NCI-H1417 (cell line): ENCODE data around the gene VPS26C.
"Not testable (repeated sequence)": the region's sequence is repeated elsewhere in the genome, so short reads cannot be mapped to it uniquely, and the experiment has no call there.

ENCODE experiments used
- DNase-seq, 3 experiments: peaks; one replicate each; lab custom pipeline; 2025; lab: John Stamatoyannopoulos, UW

The VPS26C gene

DNA sequence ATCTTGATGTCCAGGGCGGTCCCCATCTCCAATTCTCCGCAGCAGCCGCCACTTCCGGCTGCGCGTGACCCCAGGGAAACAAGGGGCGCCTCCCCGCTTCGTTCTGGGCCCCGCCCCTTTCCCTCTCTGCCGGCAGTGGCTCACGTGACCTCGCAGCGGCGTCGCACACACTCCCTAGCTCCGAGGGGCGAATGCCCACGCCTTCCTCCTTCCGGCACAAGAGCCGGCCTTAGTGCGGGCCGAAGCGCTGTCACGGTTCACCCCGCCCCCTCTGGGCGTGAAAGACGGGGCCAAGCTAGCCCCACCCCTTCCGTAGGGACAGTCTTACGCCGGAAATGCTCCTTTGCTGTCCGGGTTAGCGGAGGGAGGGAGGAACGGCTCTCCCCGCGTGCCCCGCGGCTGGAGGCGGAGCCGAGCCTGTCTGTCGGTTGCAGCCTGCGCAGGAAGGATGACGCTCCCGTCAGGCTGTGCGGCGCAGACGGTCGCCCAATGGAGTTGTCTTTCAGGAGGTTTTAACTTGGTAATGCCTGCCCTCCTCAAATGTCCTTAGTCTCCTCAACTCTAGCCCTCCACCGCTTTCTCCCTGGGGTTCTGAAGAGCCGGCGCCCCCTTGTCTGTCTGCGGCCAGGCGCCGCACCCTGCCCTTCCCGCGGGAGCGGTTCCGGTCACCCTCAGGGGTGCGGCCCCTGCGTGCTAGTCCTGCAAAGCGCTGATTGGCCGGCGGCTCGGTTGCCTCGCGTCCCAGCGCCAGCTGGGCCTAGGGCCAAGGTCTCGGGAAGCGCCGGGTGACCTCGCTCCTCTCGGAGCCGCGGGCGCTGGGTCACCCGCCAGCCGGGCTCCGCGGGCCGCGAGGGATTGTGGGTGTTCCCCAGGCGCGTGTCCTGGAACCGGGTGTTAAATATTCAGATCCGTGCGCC, at the start of gene VPS26C:
TSS of gene VPS26C (minus strand) at position 66 of the 917 bp plus-strand sequence. CDS start at position 26, 40 bp downstream.
- DNase-seq = peak; percentile 100

DNA sequence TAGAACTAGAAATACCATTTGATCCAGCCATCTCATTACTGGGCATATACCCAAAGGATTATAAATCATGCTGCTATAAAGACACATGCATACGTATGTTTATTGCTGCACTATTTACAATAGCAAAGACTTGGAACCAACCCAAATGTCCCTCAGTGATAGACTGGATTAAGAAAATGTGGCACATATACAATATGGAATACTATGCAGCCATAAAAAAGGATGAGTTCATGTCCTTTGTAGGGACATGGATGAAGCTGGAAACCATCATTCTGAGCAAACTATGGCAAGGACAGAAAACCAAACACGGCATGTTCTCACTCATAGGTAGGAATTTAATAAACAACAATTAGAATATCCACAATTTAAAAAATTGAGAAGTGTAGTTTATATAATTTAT, 48.9 kb upstream of the VPS26C start:
- not testable (repeated sequence) for DNase-seq

- DNase-seq = no peak
Observed at GRCh38 chr21:37300114-37300751, 33.1 kb upstream of the VPS26C start.

- no peak for DNase-seq
Observed at GRCh38 chr21:37297364-37297763, 30.2 kb upstream of the VPS26C start.

- DNase-seq = no peak
Observed at GRCh38 chr21:37294679-37295078, 27.5 kb upstream of the VPS26C start.

- DNase-seq = no peak
Observed at GRCh38 chr21:37292941-37293340, 25.8 kb upstream of the VPS26C start.

- DNase-seq = no peak
Observed at GRCh38 chr21:37292041-37292440, 24.9 kb upstream of the VPS26C start.

DNA sequence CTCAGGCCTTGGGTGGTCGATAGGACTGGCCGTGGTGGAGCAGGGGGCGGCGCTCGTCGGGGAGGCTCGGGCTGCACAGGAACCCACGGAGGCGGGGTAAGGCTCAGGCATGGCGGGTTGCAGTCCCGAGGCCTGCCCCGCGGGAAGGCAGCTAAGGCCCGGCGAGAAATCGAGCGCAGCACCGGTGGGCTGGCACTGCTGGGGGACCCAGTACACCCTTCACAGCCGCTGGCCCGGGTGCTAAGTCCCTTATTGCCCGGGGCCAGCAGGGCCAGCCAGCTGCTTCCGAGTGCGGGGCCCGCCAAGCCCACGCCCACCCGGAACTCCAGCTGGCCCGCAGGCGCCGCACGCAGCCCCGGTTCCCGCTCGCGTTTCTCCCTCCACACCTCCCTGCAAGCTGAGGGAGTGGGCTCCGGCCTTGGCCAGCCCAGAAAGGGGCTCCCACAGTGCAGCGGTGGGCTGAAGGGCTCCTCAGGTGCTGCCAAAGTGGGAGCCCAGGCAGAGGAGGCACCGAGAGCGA, 16.1 kb upstream of the VPS26C start:
- not testable (repeated sequence) for DNase-seq

GRCh38 chr21:37282602-37283001, 15.5 kb upstream of the VPS26C start:
- peak in 1 of 3 experiments; percentile 12 for DNase-seq

GRCh38 chr21:37281993-37282392, 14.9 kb upstream of the VPS26C start:
- peak; percentile 12 to 82 (median 53) for DNase-seq

DNA sequence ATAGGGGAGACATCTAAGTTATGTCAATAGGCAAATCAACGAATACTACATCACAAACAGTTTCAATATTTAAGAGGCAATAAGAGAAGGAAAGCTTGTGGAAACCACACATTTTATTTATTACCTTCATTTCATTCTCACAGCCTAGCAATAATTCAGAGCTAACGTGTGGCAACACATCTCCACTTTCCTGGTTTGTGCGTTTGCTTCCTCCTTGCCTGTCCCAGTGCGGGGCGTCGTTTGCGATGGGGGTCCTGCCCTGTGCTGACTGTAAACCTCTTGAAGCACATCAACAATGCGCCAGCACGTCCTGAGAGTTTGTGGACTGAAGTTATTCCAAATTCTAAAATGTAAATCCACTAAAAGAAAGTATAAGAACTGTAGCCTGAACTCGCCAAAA, 14.4 kb upstream of the VPS26C start:
- peak in 1 of 3 experiments; percentile 63 for DNase-seq

DNA sequence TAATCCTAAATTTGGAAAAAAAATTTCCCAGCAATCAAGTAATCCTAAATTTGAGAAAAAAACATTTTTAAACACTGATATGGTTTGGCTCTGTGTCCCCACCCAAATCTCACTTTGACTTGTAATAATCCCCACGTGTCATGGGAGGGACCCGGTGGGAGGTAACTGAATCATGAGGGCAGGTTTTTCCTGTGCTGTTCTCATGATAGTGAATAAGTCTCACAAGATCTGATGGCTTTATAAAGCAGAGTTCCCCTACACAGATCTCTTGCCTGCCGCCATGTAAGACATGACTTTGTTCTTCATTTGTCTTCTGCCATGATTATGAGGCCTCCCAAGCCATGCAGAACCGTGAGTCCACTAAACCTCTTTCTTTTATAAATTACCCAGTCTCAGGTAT, 12.1 kb upstream of the VPS26C start:
- DNase-seq = not testable (repeated sequence)

DNA sequence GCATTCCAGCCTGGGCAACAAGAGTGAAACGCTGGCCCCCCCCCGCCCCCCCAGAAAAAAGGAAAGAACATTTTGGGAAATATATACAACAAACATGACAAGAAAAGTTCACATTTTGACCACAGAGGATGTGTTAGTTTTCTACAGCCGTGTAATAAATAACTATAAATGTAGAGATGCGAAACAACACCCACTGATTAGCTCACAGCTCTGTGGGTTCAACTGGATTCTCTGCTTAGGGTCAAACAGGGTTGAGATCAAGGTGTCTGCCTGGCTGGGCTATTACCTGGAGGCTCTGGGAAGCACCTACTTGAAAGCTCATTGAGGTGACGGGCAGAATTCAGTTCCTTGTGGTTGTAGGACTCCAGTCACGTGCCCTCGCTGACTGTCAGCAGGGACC, 11.1 kb upstream of the VPS26C start:
- DNase-seq = no peak

GRCh38 chr21:37276377-37276776, 9.2 kb upstream of the VPS26C start:
- no peak for DNase-seq

DNA sequence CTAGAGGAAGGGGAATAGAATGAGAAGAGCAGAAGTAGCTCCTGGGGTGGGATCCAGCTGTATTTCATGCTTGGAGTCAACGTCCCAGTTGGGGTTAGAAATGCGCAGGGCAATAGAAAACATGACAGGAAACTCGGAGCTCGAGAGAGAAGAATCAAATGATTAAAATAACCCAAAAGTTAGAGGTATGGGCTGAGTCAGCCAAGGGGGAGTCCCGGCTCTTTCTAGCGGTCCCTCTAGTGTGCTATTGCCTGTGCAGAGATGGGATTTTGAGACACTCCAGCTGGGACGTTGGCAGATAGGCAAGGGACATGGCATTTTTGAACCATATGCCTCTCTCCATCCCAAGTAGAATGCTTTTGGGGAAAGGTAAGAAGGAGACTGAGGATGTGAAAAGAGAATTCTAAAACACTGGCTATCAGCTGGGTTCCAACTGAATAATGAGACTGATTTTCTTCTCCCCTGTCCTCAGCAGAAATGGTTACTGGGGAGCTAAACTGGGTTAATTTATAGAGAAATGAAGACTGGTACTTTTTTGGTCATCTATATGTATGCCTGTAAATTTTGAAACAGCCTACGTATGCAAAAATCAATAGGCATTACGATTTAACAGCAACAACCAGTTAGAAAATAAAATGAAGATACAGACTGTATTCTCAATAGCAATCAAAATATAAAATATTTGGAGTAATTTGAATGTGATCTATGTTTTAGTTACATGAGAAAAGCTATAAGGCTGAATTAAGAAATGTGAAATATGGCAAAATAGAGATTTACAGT, 7.0 kb upstream of the VPS26C start:
- no peak for DNase-seq

DNA sequence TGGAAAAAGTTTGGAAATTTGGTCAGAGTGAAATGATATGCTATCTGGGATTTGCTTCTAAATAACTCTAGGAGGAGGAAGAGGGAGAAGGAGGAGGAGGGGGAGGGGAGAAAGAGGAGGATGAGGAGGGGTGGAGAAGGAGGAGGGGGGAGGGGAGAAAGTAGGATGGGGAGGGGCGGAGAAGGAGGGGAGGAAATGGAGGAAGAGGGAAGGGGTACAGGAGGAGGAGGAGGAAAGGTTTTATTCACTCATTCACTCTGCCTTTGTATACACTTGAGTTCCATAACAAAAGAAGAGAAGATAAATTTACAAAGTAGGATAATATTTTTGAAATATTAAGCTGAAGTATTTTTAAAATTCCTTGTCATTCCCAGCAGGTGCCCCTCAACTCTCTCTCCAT, 6.3 kb upstream of the VPS26C start:
- no peak for DNase-seq

DNA sequence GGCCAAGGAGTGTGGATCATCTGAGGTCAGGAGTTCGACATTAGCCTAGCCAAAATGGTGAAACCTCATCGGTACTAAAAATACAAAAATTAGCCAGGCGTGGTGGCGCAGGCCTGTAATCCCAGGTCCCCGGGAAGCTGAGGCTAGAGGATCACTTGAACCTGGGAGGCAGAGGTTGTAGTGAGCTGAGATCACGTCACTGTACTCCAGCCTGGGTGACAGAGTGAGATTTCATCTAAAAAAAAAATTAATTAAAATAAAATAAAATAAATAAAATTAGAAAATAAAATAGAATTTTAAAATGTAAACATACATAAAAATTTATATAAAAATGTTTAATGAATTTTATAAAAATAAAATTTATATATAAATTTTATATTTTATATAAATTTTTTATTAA, 5.8 kb upstream of the VPS26C start:
- no peak for DNase-seq

- DNase-seq = no peak
Observed at GRCh38 chr21:37270576-37271365, 3.6 kb upstream of the VPS26C start.

- DNase-seq = no peak
Observed at GRCh38 chr21:37269481-37269880, 2.3 kb upstream of the VPS26C start.

DNA sequence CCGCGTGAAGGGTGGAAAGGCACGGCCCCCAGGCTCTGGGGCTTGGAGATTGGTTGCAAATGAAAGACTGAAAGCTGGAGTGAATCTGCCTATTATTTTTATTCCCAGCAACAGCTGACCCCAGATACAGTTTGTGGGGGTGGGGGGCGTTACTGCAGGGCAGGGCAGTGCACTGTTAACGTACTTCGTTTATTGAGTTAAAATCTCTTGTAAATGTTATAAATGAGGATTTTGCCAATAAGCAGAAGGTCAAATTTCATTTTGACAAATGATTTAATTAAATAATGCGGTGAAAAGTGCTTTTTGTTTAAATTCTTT, 1.0 kb upstream of the VPS26C start:
- DNase-seq = no peak

- peak; percentile 84 to 96 (median 95) for DNase-seq
Observed at GRCh38 chr21:37266515-37267221, 466 bp downstream of the VPS26C start.
